CD4-positive, alpha-beta T cell treated with Interleukin-17A for 4 hours (primary cell): Measurements from ENCODE around the gene ZDHHC14.
"Not testable (repeated sequence)": the region's sequence is repeated elsewhere in the genome, so short reads cannot be mapped to it uniquely, and the experiment has no call there.

Source experiments
- DNase-seq: peaks from one replicate; pipeline ENCODE4 v3.0.0-alpha.2; 2020; ENCODE audit warnings: mixed read lengths

The ZDHHC14 gene

GRCh38 chr6:157556671-157557430 lies 175.9 kb downstream of the ZDHHC14 start:
- DNase-seq, result no peak

- no peak for DNase-seq
Observed at GRCh38 chr6:157557559-157557958, 176.6 kb downstream of the ZDHHC14 start.

GRCh38 chr6:157558049-157558448 lies 177.1 kb downstream of the ZDHHC14 start:
- DNase-seq, result no peak

- DNase-seq, result no peak
Observed at GRCh38 chr6:157558487-157559200, 177.7 kb downstream of the ZDHHC14 start.

- no peak for DNase-seq
Observed at GRCh38 chr6:157559201-157559756, 178.3 kb downstream of the ZDHHC14 start.

GRCh38 chr6:157560063-157560462 lies 179.1 kb downstream of the ZDHHC14 start:
- DNase-seq, result not testable (repeated sequence)

- DNase-seq, result no peak
Observed at GRCh38 chr6:157560691-157561413, 179.9 kb downstream of the ZDHHC14 start.

GRCh38 chr6:157561414-157561790 lies 180.4 kb downstream of the ZDHHC14 start:
- no peak for DNase-seq

- DNase-seq, result no peak
Observed at GRCh38 chr6:157561929-157562810, 181.2 kb downstream of the ZDHHC14 start.

- DNase-seq, result no peak
Observed at GRCh38 chr6:157562997-157563396, 182.0 kb downstream of the ZDHHC14 start.

- DNase-seq, result no peak
Observed at GRCh38 chr6:157563611-157564284, 182.8 kb downstream of the ZDHHC14 start.

- no peak for DNase-seq
Observed at GRCh38 chr6:157568702-157569101, 187.7 kb downstream of the ZDHHC14 start.

GRCh38 chr6:157569543-157569942 lies 188.6 kb downstream of the ZDHHC14 start:
- no peak for DNase-seq

- no peak for DNase-seq
Observed at GRCh38 chr6:157570104-157570503, 189.1 kb downstream of the ZDHHC14 start.

GRCh38 chr6:157570752-157571151 lies 189.8 kb downstream of the ZDHHC14 start:
- DNase-seq, result no peak

GRCh38 chr6:157571269-157571668 lies 190.3 kb downstream of the ZDHHC14 start:
- no peak for DNase-seq

GRCh38 chr6:157571950-157572349 lies 191.0 kb downstream of the ZDHHC14 start:
- no peak for DNase-seq

- DNase-seq, result no peak
Observed at GRCh38 chr6:157574851-157575424, 193.9 kb downstream of the ZDHHC14 start.

GRCh38 chr6:157575436-157576145 lies 194.6 kb downstream of the ZDHHC14 start:
- DNase-seq, result no peak

- DNase-seq, result not testable (repeated sequence)
Observed at GRCh38 chr6:157576991-157577390, 196.0 kb downstream of the ZDHHC14 start.

GRCh38 chr6:157578527-157578926 lies 197.5 kb downstream of the ZDHHC14 start:
- DNase-seq, result not testable (repeated sequence)
